ENCODE results near the gene HIRA.

The HIRA gene

GRCh38 chr22:19396561-19396933 is 35.0 kb downstream of the HIRA start:
- WGBS (ENCODE audit: extremely low coverage, insufficient coverage, low lambda C conversion rate), result no CpG with 5 or more reads among the region's 6 CpGs
- Histone ChIP-seq H3K79me1 (ENCODE audit: low read length) (no peaks in the 10 kb centered on the region), H3K4ac (ENCODE audit: low read depth, low read length) (no peak overlapping the region), H3K4me1 (ENCODE audit: control insufficient read depth, low read depth, low read length) (no peaks in the 10 kb centered on the region), H2BK15ac (replicated peaks; ENCODE audit: low read depth) (no peak overlapping the region), H3K4me3 (ENCODE audit: low read length) (no peak overlapping the region), H2AK5ac (ENCODE audit: low read length) (no peak overlapping the region), H4K5ac (ENCODE audit: low read length) (no peak overlapping the region), H2BK5ac (ENCODE audit: low read length) (no peak overlapping the region), H3K9ac (ENCODE audit: low read length) (no peak overlapping the region), H4K8ac (ENCODE audit: low read depth, low read length) (no peak overlapping the region), H2BK120ac (ENCODE audit: low read depth, low read length) (no peak overlapping the region), H3K27ac (ENCODE audit: low read depth, low read length) (no peak overlapping the region), H3K27me3 (ENCODE audit: insufficient read depth, low read length, poor library complexity) (no peaks in the 10 kb centered on the region), H3K79me2 (ENCODE audit: control insufficient read depth, insufficient read depth, low read length) (no peaks in the 10 kb centered on the region), H3K36me3 (ENCODE audit: control insufficient read depth, insufficient read depth, low read length) (peaks cover 7% of the 10 kb centered on the region), H3K18ac (ENCODE audit: low read length) (no peak overlapping the region), H3K56ac (ENCODE audit: low read length) (no peak overlapping the region), H3K4me2 (ENCODE audit: low read length) (no peak overlapping the region), H3K23ac (ENCODE audit: low read length) (no peak overlapping the region)
- DNase-seq, result no peak

DNA sequence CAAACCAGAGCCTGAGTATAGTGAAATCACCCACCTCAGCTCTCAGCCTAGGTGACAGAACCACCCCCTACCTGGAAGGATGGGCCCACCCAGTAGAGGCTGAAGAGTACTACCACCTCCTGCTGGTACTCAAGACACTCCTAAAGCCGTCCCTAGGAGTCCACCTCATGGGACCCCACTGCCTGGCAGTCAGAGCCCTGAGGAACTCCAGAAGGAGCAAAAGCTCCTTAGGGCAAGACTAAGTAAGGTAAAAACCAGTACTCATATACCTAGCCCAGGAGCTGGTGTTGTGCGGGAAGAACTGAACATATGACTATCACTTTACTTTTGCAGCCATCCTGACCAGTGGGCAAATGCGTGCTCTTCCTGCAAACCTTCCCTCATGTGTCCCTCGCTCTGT is 36.3 kb downstream of the HIRA start:
- Histone ChIP-seq H2BK15ac (replicated peaks; ENCODE audit: low read depth) (no peak overlapping the region), H4K5ac (ENCODE audit: low read length) (no peak overlapping the region), H3K4me2 (ENCODE audit: low read length) (no peak overlapping the region), H3K27ac (ENCODE audit: low read depth, low read length) (no peak overlapping the region), H2AK5ac (ENCODE audit: low read length) (no peak overlapping the region), H4K8ac (ENCODE audit: low read depth, low read length) (no peak overlapping the region), H3K56ac (ENCODE audit: low read length) (no peak overlapping the region), H3K79me2 (ENCODE audit: control insufficient read depth, insufficient read depth, low read length) (no peaks in the 10 kb centered on the region), H3K18ac (ENCODE audit: low read length) (no peak overlapping the region), H3K4ac (ENCODE audit: low read depth, low read length) (no peak overlapping the region), H3K23ac (ENCODE audit: low read length) (no peak overlapping the region), H3K36me3 (ENCODE audit: control insufficient read depth, insufficient read depth, low read length) (peaks cover 7% of the 10 kb centered on the region), H3K27me3 (ENCODE audit: insufficient read depth, low read length, poor library complexity) (no peaks in the 10 kb centered on the region), H3K9ac (ENCODE audit: low read length) (no peak overlapping the region), H2BK120ac (ENCODE audit: low read depth, low read length) (no peak overlapping the region), H3K4me3 (ENCODE audit: low read length) (no peak overlapping the region), H3K79me1 (ENCODE audit: low read length) (no peaks in the 10 kb centered on the region), H3K4me1 (ENCODE audit: control insufficient read depth, low read depth, low read length) (no peaks in the 10 kb centered on the region), H2BK5ac (ENCODE audit: low read length) (no peak overlapping the region)
- no peak for DNase-seq
- no CpG with 5 or more reads among the region's 4 CpGs for WGBS (ENCODE audit: extremely low coverage, insufficient coverage, low lambda C conversion rate)

GRCh38 chr22:19394274-19395050 is 37.1 kb downstream of the HIRA start:
- H3K79me2 ChIP-seq (ENCODE audit: control insufficient read depth, insufficient read depth, low read length), result no peaks in the 10 kb centered on the region
- H3K4me3 ChIP-seq (ENCODE audit: low read length), result no peak overlapping the region
- H3K27me3 ChIP-seq (ENCODE audit: insufficient read depth, low read length, poor library complexity), result no peaks in the 10 kb centered on the region
- no peak overlapping the region for H3K56ac ChIP-seq (ENCODE audit: low read length)
- no peak overlapping the region for H2AK5ac ChIP-seq (ENCODE audit: low read length)
- no peak overlapping the region for H2BK15ac ChIP-seq (replicated peaks; ENCODE audit: low read depth)
- H2BK5ac ChIP-seq (ENCODE audit: low read length), result no peak overlapping the region
- no peaks in the 10 kb centered on the region for H3K4me1 ChIP-seq (ENCODE audit: control insufficient read depth, low read depth, low read length)
- H4K5ac ChIP-seq (ENCODE audit: low read length), result no peak overlapping the region
- no peak overlapping the region for H3K4me2 ChIP-seq (ENCODE audit: low read length)
- no peak overlapping the region for H4K8ac ChIP-seq (ENCODE audit: low read depth, low read length)
- no CpG with 5 or more reads among the region's 8 CpGs for WGBS (ENCODE audit: extremely low coverage, insufficient coverage, low lambda C conversion rate)
- DNase-seq, result no peak
- no peak overlapping the region for H3K27ac ChIP-seq (ENCODE audit: low read depth, low read length)
- H2BK120ac ChIP-seq (ENCODE audit: low read depth, low read length), result no peak overlapping the region
- H3K79me1 ChIP-seq (ENCODE audit: low read length), result no peaks in the 10 kb centered on the region
- H3K23ac ChIP-seq (ENCODE audit: low read length), result no peak overlapping the region
- no peak overlapping the region for H3K9ac ChIP-seq (ENCODE audit: low read length)
- H3K36me3 ChIP-seq (ENCODE audit: control insufficient read depth, insufficient read depth, low read length), result peaks cover 11% of the 10 kb centered on the region
- no peak overlapping the region for H3K18ac ChIP-seq (ENCODE audit: low read length)
- H3K4ac ChIP-seq (ENCODE audit: low read depth, low read length), result no peak overlapping the region

GRCh38 chr22:19393704-19394103 is 37.8 kb downstream of the HIRA start:
- Histone ChIP-seq H3K9ac (ENCODE audit: low read length) (no peak overlapping the region), H3K79me1 (ENCODE audit: low read length) (no peaks in the 10 kb centered on the region), H3K56ac (ENCODE audit: low read length) (no peak overlapping the region), H3K4me1 (ENCODE audit: control insufficient read depth, low read depth, low read length) (no peaks in the 10 kb centered on the region), H3K4ac (ENCODE audit: low read depth, low read length) (no peak overlapping the region), H3K18ac (ENCODE audit: low read length) (no peak overlapping the region), H3K36me3 (ENCODE audit: control insufficient read depth, insufficient read depth, low read length) (peaks cover 16% of the 10 kb centered on the region), H2BK5ac (ENCODE audit: low read length) (no peak overlapping the region), H2BK15ac (replicated peaks; ENCODE audit: low read depth) (no peak overlapping the region), H3K27ac (ENCODE audit: low read depth, low read length) (no peak overlapping the region), H3K79me2 (ENCODE audit: control insufficient read depth, insufficient read depth, low read length) (no peaks in the 10 kb centered on the region), H3K27me3 (ENCODE audit: insufficient read depth, low read length, poor library complexity) (no peaks in the 10 kb centered on the region), H2BK120ac (ENCODE audit: low read depth, low read length) (no peak overlapping the region), H4K8ac (ENCODE audit: low read depth, low read length) (no peak overlapping the region), H3K4me3 (ENCODE audit: low read length) (no peak overlapping the region), H4K5ac (ENCODE audit: low read length) (no peak overlapping the region), H3K4me2 (ENCODE audit: low read length) (no peak overlapping the region), H2AK5ac (ENCODE audit: low read length) (no peak overlapping the region), H3K23ac (ENCODE audit: low read length) (no peak overlapping the region)
- WGBS (ENCODE audit: extremely low coverage, insufficient coverage, low lambda C conversion rate), result no CpG with 5 or more reads among the region's 5 CpGs
- DNase-seq, result no peak

DNA sequence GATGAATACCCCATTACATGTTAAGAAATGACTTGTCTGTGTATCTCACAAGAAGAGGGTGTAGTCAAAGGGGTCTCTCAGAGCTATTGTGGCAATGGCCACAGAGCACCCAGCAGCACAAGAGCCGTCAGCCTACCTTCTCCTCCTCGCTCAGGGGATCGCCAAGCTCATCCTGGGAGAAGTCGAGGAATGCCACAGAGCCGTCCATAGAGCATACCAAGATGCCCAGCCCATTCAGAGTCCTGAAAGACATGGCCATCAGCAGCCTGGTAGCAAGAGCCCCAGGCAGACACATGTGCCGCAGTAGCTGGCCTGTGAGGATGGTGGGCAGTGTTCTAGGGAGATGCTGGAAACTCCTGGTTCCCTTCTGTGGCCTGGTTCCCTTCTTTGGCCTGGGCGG is 44.0 kb downstream of the HIRA start:
- H2BK120ac ChIP-seq (ENCODE audit: low read depth, low read length), result no peak overlapping the region
- no peaks in the 10 kb centered on the region for H3K79me1 ChIP-seq (ENCODE audit: low read length)
- H2BK15ac ChIP-seq (replicated peaks; ENCODE audit: low read depth), result no peak overlapping the region
- no peaks in the 10 kb centered on the region for H3K79me2 ChIP-seq (ENCODE audit: control insufficient read depth, insufficient read depth, low read length)
- H4K5ac ChIP-seq (ENCODE audit: low read length), result no peak overlapping the region
- no peak for DNase-seq
- no peak overlapping the region for H3K18ac ChIP-seq (ENCODE audit: low read length)
- no peak overlapping the region for H4K8ac ChIP-seq (ENCODE audit: low read depth, low read length)
- H3K27me3 ChIP-seq (ENCODE audit: insufficient read depth, low read length, poor library complexity), result no peaks in the 10 kb centered on the region
- no peak overlapping the region for H3K4me3 ChIP-seq (ENCODE audit: low read length)
- H2AK5ac ChIP-seq (ENCODE audit: low read length), result no peak overlapping the region
- no peak overlapping the region for H3K9ac ChIP-seq (ENCODE audit: low read length)
- H3K36me3 ChIP-seq (ENCODE audit: control insufficient read depth, insufficient read depth, low read length), result peaks cover 23% of the 10 kb centered on the region
- H3K23ac ChIP-seq (ENCODE audit: low read length), result no peak overlapping the region
- H3K56ac ChIP-seq (ENCODE audit: low read length), result no peak overlapping the region
- no peak overlapping the region for H3K27ac ChIP-seq (ENCODE audit: low read depth, low read length)
- H3K4me1 ChIP-seq (ENCODE audit: control insufficient read depth, low read depth, low read length), result no peaks in the 10 kb centered on the region
- H2BK5ac ChIP-seq (ENCODE audit: low read length), result no peak overlapping the region
- no peak overlapping the region for H3K4me2 ChIP-seq (ENCODE audit: low read length)
- WGBS (ENCODE audit: extremely low coverage, insufficient coverage, low lambda C conversion rate), result no CpG with 5 or more reads among the region's 7 CpGs
- no peak overlapping the region for H3K4ac ChIP-seq (ENCODE audit: low read depth, low read length)

- Histone ChIP-seq H3K36me3 (ENCODE audit: control insufficient read depth, insufficient read depth, low read length) (peaks cover 21% of the 10 kb centered on the region), H3K27me3 (ENCODE audit: insufficient read depth, low read length, poor library complexity) (no peaks in the 10 kb centered on the region), H4K8ac (ENCODE audit: low read depth, low read length) (no peak overlapping the region), H3K56ac (ENCODE audit: low read length) (no peak overlapping the region), H3K18ac (ENCODE audit: low read length) (no peak overlapping the region), H3K79me1 (ENCODE audit: low read length) (no peaks in the 10 kb centered on the region), H2BK5ac (ENCODE audit: low read length) (no peak overlapping the region), H3K4me1 (ENCODE audit: control insufficient read depth, low read depth, low read length) (no peaks in the 10 kb centered on the region), H3K79me2 (ENCODE audit: control insufficient read depth, insufficient read depth, low read length) (no peaks in the 10 kb centered on the region), H3K23ac (ENCODE audit: low read length) (no peak overlapping the region), H3K4me3 (ENCODE audit: low read length) (no peak overlapping the region), H2BK120ac (ENCODE audit: low read depth, low read length) (no peak overlapping the region), H3K27ac (ENCODE audit: low read depth, low read length) (no peak overlapping the region), H2BK15ac (replicated peaks; ENCODE audit: low read depth) (no peak overlapping the region), H2AK5ac (ENCODE audit: low read length) (no peak overlapping the region), H3K4ac (ENCODE audit: low read depth, low read length) (no peak overlapping the region), H3K9ac (ENCODE audit: low read length) (no peak overlapping the region), H4K5ac (ENCODE audit: low read length) (no peak overlapping the region), H3K4me2 (ENCODE audit: low read length) (no peak overlapping the region)
- WGBS (ENCODE audit: extremely low coverage, insufficient coverage, low lambda C conversion rate), result no CpG with 5 or more reads among the region's 2 CpGs
- DNase-seq, result no peak
Observed at GRCh38 chr22:19387038-19387437, 44.5 kb downstream of the HIRA start.
